ELR (cell line): Measurements from ENCODE around the gene CSKMT.
A peak's percentile ranks its signal among the peaks of the same experiment; 100 is the strongest.
"Not testable (repeated sequence)": the region's sequence is repeated elsewhere in the genome, so short reads cannot be mapped to it uniquely, and the experiment has no call there.

Experiments used
- DNase-seq: peaks from one replicate; pipeline ENCODE4 v3.0.0-alpha.2; 2015; ENCODE audit warnings: low read depth

Gene CSKMT, protein sequence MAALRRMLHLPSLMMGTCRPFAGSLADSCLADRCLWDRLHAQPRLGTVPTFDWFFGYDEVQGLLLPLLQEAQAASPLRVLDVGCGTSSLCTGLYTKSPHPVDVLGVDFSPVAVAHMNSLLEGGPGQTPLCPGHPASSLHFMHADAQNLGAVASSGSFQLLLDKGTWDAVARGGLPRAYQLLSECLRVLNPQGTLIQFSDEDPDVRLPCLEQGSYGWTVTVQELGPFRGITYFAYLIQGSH

DNA sequence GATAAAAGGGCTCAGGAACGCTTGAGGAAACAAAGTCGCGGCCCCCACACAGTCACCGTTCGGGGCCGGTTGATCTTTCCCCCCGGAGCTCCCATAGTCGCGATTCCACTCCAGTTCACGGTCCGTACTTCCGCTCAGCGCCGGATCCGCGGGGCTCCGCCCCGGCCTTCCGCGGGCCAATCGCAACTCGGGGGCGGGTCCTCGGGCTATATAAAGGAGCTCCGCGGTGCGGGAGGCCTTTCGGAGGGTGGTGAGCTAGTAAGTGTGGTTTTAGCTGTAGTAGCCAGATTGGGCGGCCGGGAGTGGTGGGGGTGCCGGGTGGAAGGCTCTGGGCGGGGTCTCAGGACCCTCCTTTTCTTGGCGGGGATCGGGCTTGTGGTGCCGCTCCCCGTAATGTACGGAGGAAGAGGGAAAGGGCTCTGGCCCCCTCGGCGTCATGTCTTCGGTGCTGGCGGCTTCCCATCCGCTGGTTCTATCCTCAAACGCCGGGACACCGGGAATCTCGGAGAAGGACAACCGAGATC lies at the start of gene CSKMT, which contains the start of gene C11orf98:
CSKMT (plus strand) TSS at position 238 of the 524 bp plus-strand sequence. CDS start 568 bp downstream, outside the sequence.
C11orf98 (minus strand) TSS at position 136 of the 524 bp plus-strand sequence; CDS start at position 95, 41 bp downstream.
- DNase-seq: peak; percentile 95

DNA sequence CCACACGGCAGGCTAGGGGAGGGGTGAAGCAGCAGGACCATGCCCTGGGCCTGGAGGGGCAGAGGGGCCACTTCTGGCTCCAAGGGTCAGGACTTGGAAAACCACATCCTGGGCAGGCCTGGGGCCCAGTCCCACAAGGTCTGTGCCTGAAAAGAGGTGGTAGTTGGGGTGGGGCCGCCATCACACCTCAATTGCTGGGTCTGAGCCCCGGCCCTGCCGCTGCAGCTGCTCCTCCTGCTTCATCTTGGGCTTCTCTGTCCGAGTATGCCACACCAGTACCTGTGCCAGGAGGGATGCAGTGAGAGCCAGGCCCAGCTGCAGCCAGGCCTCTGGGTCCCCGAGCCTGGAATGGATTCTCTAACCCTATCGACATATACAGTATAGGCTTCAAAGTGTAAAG lies 49.6 kb upstream of the CSKMT start:
- DNase-seq: no peak

DNA sequence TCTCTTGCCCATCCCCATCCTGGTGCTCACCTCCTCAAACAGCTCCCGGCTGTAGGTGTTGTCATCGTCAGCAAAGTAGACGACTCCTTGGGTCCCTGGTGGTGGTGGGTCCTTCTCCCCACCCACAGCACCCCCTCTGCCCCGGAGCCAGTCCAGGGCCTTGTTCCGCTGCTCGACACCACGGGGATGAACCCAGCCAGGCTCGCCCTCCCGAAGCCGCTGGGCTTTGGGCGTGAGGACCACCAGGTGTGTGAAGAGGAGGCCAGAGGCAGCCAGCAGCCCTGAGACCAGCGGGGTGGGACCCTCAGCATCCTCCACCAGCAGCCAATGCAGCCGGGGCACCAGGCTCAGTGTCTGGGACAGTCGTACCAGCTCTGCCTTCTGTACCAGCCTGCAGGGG lies 48.2 kb upstream of the CSKMT start:
- DNase-seq: not testable (repeated sequence)

DNA sequence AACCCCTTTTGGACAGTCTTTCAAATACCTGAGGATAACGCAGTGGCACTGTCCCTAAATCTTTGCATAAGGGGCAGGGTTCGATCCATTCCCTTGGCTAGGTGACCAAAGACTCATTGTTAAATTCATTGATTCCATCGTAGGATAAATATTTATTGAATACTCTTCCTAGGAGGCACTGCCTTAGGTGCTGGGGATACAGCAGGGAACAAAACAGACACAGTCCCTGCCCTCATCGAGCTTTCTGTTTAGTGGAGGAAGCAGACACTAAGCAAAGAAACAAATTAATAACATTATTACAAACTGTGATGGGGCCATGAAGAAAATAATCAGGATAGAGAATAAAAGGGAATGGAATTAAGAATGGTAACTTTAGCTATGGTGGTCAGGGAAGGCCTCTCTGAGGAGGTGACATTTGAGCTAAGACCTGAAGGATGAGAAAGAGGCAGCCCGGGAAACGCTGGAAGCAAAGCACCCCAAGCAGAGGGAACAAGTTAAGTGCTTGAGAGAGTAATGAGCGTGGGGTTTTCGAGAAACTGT lies 44.0 kb upstream of the CSKMT start:
- no peak for DNase-seq

DNA sequence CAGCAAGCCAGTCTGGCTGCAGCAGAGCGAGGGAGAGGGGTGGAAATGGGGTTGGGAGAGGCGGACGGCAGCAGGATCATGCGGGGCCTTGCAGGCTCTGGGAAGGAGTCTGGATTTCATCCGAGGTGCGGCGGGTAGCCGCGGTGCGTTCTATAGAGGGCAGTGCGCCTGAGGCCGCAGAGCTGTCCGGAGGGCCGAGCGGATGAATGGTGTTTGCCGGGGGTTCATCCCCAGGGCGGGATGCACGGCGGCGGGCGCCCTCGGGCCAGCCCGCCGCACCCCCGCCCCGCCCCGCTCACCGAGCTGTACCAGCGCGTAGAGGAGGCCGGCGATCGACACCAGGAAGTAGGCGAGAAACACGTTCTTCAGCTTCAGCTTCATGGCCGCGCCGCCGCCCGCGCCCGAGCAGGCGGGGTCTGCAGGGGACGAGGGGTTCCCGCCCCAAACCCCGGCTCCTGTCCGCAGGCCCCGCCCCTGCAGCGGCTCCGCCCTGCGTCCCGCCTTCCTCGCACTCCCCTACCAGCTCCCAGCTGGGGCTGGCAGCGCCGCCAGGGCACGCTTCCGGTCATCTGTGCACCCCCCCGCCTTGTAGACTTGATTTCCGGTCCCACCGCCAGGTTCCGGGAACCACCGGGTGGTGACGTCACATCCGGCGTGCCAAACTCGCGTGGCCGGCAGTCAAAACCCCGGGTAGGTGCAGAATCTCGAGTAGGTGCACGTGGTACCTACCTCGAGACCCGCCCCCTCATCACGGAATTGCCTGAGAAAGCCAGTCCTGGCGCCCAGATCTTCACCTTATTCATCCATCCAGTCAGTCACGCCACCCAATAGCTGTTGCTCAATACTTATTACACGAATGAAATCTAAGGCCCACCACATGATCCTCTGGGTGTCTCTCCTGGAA lies 43.3 kb upstream of the CSKMT start, which contains the start of gene B3GAT3:
B3GAT3 (minus strand) TSS at position 420 of the 904 bp plus-strand sequence; CDS start at position 381, 39 bp downstream.
- DNase-seq: peak; percentile 98

DNA sequence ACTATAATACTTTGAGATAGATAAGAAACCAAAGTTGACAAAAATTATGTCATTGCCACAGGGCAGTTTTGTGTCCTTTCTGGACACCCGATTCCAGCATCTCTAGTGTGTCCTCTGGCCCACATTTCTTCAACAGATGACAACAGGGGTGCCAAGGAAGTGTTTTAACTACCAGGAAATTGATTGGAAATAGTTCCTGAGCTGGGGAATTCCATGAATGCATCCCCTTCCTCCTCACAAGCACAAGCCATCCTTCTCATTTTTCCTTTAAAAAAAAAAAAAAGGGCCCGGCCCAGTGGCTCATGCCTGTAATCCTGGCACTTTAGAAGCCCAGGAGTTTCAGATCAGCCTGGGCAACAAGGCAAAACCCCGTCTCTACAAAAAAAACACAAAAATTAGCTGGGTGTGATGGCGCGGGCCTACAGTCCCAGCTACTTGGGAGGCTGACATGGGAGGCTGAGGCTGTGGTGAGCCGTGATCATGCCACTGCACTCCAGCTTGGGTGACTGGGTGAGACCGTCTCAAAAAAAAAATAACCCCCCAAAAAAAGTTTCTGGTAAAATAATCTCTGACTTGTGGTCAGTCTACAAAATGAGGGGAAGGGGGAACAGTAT lies 42.5 kb upstream of the CSKMT start:
- DNase-seq: no peak

DNA sequence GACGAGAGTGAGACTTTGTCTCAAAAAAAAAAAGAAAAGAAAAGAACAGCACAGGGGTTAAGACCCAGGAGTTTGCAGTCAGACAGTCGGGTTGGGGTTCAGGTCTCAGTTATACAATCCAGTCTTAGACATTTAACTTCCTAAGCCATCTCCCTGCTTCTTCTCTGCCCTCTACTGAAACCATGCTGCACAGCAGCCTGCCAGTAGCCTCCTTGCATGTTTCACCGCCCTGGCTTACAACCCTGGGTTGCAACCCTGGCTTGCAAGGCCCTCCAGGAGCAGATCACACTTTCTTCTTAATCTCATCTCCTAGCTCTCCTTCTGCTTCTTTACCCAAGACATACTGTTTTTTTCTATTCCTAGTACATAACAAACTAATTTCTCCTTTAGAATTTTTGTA lies 37.4 kb upstream of the CSKMT start:
- DNase-seq: no peak

DNA sequence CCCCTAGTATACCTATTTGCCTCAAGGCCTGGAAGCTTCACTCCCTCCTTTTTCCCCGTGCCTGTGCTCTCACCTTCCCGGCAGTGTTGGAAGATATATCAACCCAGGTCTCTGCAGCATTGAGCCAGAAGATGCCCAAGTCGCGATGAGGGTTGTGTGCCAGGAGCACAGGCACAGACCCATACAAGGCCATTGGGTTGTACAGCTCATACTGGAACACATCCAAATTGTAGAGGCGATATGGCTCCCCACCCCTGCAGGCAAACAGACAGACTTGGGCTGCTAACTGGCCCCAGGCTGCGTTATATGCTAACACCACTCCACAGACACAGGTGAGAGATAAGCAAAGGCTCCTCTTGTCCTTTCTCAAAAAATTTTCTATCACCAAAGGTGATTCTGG lies 32.6 kb upstream of the CSKMT start:
- no peak for DNase-seq

DNA sequence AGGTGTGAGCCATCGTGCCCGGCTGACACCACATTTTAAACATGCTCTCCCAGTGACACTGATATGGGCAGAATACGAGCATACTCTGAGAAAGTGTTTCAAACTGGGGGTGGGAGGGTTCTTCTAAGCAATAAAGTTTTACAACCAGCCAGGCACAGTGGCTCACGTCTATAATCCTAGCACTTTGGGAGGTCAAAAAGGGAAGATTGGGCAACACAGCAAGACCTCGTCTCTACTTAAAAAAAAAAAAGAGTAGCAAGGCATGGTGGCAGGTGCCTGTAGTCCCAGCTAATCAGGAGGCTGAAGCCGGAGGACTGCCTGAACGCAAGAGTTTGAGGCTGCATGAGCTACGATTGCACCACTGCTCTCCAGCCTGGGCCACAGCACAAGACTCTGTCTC lies 20.9 kb upstream of the CSKMT start:
- no peak for DNase-seq

DNA sequence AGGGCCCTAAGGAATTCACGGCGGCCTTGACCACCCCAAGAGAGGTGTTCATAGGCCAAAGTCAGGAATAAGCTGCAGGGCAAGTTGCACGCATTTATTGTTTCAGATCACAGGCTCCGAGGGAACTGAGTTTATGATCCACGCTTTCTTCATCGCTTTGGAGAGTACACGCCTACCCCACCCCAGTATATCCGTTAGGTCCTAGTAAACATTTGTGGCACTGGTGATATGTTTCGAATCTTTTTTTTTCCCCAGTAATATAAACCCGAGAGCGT lies 19.5 kb upstream of the CSKMT start:
- peak; percentile 26 for DNase-seq

DNA sequence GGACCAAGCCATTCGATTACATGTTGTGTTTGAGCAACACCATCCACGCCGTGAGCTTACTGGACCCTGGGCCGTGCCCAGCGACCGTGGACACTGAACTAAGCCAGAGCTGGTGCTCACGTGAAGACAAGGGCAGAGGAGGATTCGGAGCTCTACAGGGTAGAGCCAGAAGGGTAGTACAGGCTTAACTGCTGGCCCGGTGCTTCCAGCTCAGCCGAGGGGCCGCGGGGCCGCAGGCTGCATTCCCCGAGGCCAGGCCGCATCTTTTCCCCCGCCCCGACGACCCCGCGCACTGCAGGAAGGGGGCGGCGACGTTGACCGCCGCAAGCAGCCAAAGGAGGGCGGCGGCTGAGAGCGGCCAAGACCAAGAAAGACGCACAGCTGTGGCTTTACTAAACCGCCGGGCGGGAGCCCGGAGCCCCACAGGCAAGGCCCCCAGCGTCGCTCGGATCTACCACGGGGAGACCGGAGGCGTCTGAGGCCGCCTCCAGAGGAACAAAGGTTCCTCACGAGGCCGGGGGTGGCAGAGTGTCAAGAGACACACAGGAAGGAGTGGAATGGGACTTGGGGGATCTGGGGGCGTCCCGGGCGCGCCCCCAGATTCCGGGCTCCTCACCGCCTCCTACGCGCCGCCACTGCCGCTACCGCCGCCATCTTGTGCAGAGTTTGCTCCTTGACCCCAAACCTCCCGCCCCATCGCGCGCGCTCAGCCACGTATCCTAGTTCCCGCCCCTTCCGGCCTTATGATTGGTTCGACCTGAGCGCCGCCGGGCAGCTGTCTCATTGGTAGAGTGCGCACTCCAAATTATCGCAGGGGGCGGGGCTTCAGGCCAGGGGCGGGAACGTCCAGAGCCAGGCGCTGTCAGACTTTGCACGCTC lies 18.9 kb upstream of the CSKMT start, which contains the start of gene GANAB:
GANAB (minus strand) TSS at position 668 of the 879 bp plus-strand sequence; CDS start at position 654, 14 bp downstream.
- DNase-seq: peak; percentile 99

DNA sequence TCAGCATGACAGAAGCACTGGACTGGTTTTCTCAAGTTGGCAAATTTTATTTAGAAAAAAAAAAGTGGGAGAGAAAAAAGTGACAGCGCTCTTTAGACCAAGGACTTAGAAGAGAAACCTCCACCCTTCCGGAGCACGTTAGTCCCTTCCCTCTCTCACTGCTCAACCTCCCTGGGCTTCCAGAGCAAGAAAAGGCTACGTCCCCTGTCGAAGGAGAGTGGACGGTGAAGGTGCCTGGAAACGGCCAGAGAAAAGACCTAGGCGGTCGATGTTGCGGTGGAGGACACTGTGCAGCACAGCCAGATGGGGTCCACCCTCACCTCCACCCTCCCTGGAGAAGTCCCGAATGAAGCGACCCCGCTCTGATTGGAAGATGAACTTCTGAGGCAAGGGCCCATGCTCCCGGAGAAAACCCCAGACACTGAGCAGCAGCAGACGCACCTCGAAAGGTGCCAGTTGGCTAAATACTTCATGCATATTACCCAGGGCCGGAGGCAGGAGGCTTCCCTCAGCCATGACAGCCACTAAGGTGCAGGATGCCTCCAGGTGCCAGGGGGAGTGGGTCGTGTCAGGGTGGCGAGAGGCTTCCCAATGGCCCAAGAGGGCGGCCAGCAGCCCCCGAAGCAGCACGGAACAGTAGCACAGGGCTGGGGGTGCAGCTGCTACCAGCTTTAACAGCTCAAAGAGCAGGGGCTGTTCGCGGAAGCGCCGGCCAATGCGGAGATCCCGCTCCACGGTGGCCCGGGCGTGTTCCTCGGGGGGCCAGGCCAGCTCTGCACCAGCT lies 18.1 kb upstream of the CSKMT start:
- DNase-seq: no peak

DNA sequence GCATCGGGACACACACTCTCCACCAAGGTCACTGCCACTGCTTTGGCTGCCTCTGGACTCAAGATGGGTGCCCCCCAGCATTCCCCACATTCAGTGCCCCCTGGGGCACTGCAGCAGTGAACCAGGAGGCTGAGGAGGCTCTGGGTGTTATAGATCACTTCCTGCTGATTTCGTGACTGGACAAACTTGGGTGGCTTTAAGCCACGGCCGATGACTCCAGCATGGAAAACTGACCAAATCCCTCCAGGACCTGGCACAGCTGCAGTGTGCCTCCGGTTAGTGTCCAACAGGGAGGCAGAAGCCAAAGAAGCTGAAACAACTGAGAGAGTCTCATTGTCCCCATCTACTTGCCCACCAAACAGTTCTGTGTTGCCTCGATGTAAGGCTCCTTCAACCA lies 17.5 kb upstream of the CSKMT start:
- no peak for DNase-seq

DNA sequence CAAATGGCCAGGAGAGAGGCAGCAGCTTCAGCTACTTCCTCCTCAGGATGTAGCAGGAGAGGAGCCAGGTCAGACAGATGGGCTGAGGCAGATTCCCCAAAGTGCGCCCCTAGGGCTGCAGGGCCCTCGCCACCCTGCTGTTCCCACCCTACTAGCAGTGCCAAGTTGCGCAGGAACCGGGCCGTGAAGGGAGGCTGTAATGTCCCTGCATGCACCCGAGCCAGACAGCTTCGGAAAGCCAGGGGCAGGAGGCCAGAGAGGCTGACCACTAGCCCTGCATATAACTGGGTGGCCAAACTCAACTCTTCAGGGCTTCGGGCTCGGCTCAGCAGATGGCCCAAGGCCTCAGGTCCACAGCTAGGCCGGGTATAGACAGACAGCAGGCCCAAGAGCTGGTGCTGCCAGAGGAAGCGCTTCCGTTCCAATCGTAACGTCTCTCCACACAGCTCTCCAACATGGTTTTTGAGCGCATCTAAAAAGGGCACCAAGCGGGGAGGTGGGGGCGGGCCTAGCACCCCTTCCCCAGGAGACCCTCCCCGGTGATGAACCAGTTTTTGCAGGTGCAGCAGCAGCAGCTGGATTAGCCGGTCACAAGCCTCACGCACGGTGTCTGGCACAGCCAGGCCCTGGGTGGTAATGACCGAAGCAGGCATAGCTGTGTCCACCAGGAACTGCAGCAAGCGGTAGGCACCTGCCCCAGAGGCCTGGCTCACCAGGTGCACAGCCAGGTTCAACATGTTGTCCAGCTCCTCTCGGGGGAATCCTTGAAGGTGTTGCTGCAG lies 16.7 kb upstream of the CSKMT start:
- no peak for DNase-seq

DNA sequence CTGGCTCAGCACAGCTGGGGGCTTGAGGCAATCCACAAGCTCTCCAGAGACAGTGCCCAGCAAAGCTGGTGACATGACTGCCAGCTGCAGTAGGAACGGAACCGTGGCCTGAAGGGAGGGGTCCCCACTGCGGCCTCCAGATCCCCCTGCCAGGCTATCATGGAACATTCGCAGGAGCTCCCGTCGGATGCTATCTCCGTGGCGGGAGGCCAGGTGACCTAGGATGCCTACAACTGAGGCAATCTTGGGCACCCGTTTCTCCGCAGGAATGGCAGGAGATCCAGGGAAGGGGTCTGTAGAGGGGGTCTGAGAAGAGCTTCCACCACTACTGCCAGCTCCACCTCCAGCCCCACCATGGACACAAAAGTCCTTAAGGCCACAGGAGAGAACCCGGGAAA lies 16.1 kb upstream of the CSKMT start:
- no peak for DNase-seq

DNA sequence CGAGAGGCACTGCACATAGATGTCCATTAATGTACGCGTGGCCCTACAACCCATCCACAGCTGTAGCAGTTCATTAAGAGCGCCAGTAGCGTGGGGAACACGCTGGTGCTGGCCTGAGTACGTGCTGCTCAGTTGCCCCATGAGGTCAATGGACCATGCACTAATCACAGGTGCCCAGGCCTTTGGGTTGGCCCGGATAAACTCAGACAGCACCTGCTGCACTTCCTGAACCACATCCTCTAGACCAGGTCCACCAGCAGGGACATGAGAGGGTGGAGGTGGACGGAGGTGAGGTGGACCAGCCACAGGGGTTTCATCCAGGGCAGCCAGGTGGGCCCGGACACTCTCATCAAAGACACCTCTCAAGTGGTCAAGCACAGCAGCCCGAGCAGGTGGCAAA lies 15.6 kb upstream of the CSKMT start:
- DNase-seq: no peak

DNA sequence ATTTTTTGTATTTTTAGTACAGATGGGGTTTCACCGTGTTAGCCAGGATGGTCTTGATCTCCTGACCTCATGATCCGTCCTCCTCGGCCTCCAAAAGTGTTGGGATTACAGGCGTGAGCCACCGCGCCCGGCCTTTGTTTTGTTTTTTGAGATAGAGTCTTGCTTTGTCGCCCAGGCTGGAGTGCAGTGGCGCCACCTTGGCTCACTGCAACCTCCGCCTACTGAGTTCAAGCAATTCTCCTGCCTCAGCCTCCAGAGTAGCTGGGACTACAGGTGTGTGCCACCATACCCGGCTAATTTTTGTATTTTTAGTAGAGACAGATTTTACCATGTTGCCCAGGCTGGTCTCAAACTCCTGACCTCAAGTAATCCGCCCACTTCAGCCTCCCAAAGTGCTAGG lies 14.8 kb upstream of the CSKMT start:
- DNase-seq: not testable (repeated sequence)

DNA sequence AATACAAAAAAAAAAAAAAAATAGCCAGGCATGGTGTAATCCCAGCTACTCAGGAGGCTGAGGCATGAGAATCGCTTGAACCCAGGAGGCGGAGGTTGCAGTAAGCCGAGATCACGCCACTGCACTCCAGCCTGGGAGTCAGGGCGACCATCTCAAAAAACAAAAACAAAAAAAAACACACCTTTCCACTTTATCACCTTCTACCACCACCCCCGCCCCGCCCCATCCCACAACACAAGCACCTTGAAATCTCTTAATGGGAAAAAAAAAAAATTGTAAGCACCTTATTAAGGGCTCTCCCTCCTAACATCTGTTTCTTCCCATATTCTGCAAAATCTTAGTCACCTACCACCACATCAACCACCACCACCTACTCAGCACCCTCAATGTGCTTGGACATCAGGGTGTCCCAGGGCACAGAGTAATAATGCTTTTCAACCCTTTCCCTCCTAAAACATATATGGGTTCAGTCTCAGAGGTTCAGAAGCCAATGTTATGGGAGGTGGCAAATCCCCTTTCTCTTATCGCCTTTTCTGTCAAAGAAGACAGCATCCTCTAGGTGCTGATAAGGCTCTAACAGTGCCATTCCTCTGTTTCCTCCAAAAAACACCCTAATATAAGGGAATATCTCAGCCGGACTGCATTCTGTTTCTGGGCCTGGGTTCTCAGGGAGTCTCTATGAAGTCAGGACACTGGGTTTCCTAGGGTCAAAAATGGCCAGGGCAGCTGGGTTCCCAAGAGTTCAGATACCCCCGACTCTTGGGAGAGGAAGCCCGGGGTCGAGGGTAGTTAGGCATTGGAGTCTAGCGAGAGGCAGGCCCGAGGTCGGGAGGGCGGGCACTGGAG lies 12.7 kb upstream of the CSKMT start:
- peak; percentile 37 for DNase-seq

DNA sequence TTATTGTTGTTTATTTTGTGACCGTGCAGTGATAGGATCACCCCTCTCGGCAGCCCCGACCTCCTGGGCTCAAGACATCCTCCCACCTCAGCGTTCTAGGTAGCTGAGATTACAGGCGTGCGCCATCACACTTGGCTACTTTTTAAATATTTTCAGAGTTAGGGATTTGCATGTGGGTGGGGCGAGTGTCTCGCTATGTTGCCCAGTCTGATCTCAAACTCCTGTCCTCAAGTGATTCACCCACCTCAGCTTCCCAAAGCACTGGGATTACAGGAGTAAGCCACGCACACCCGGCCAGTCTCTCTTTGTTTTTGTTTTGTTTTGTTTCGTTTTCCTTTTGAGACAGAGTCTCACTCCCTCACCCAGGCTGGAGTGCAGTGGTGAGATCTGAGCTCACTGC lies 10.8 kb upstream of the CSKMT start:
- DNase-seq: no peak
